Smooth muscle cell (in vitro differentiated cells): Measurements from ENCODE around the gene FCRL5. TPM values are rescaled to one million over a fixed set of nuclear protein-coding genes. Genes with fewer than 3 reads are reported as not detected.

Experiments
- DNase-seq: peaks from one replicate; lab custom pipeline; 2025; ENCODE audit not compliant: unreplicated experiment; lab: John Stamatoyannopoulos, UW
- H2AFZ ChIP-seq: fragments of 200-600 bp; sonication (generic); 2 replicates; pipeline ENCODE4 v1.6.0; 2016; ENCODE audit warnings: antibody characterized with exemption, low read depth, mild to moderate bottlenecking
- H3F3A ChIP-seq: fragments of 200-600 bp; sonication (generic); 2 replicates; pipeline ENCODE4 v1.6.0; 2017; ENCODE audit warnings: antibody characterized with exemption, low read depth
- H3K27ac ChIP-seq: fragments of 200-600 bp; sonication (generic); 2 replicates; pipeline ENCODE4 v1.5.1; 2016; ENCODE audit warnings: low read depth, mild to moderate bottlenecking
- H3K27me3 ChIP-seq: fragments of 200-600 bp; sonication (generic); 2 replicates; pipeline ENCODE4 v1.6.1; 2016; ENCODE audit warnings: low read depth, mild to moderate bottlenecking
- H3K36me3 ChIP-seq: fragments of 200-600 bp; sonication (generic); 2 replicates; pipeline ENCODE4 v1.5.1; 2016; ENCODE audit warnings: low read depth
- H3K4me1 ChIP-seq: fragments of 200-600 bp; sonication (generic); 2 replicates; pipeline ENCODE4 v1.5.1; 2016; ENCODE audit warnings: low read depth
- H3K4me2 ChIP-seq: fragments of 200-600 bp; sonication (generic); 2 replicates; pipeline ENCODE4 v1.6.0; 2016; ENCODE audit warnings: mild to moderate bottlenecking
- H3K4me3 ChIP-seq: fragments of 200-600 bp; sonication (generic); 2 replicates; pipeline ENCODE4 v1.5.1; 2016; ENCODE audit warnings: mild to moderate bottlenecking
- H3K79me2 ChIP-seq: fragments of 200-600 bp; sonication (generic); 2 replicates; pipeline ENCODE4 v1.6.0; 2016; ENCODE audit warnings: low read depth, mild to moderate bottlenecking
- H3K9ac ChIP-seq: fragments of 200-600 bp; sonication (generic); 2 replicates; pipeline ENCODE4 v1.6.0; 2016; ENCODE audit warnings: low read depth
- H3K9me3 ChIP-seq: fragments of 200-600 bp; sonication (generic); replicated peaks from 2 replicates; pipeline ENCODE4 v1.5.1; 2016; ENCODE audit warnings: low read depth
- H4K20me1 ChIP-seq: fragments of 200-600 bp; sonication (generic); 2 replicates; pipeline ENCODE4 v1.6.0; 2016; ENCODE audit warnings: low read depth
- CTCF ChIP-seq: fragments of 200-600 bp; sonication (generic); IDR thresholded peaks from 2 replicates; pipeline ENCODE4 v1.5.1; 2017; ENCODE audit warnings: borderline replicate concordance, mild to moderate bottlenecking, antibody characterized with exemption; ENCODE audit not compliant: insufficient read depth, poor library complexity, severe bottlenecking
- whole genome bisulfite sequencing: methylation state at CpG from one replicate; pipeline ENCODE4 v1.1.7; 2016; ENCODE audit warnings: low lambda C conversion rate; 5-methylcytosine and 5-hydroxymethylcytosine counted together
- polyA plus RNA-seq: library from polyadenylated mRNA; unstranded; fragments of >200 nt; fragmentation: Nextera tagmentation; extraction: Ambion mirVana; gene quantifications from 2 replicates; pipeline ENCODE4 v1.2.1, GENCODE V29; 2016
- total RNA-seq: library from RNA; depleted of rRNA; stranded (reverse); fragments of >200 nt; gene quantifications from 2 replicates; pipeline ENCODE4 v1.2.3, GENCODE V29; 2014

FCRL5 gene
- total and polyA plus RNA-seq, 2 experiments from 2014 or later = not detected

GRCh38 chr1:157485793-157486192 lies 66.5 kb downstream of the FCRL5 start:
- no peak overlapping the region for H2AFZ ChIP-seq
- no peaks in the 10 kb centered on the region for H3F3A ChIP-seq
- H3K9me3 ChIP-seq = no peaks in the 10 kb centered on the region
- H3K4me3 ChIP-seq = no peak overlapping the region
- H3K9ac ChIP-seq = no peak overlapping the region
- H3K79me2 ChIP-seq = no peaks in the 10 kb centered on the region
- H3K27ac ChIP-seq = no peak overlapping the region
- TF ChIP-seq CTCF = no peak
- no peaks in the 10 kb centered on the region for H4K20me1 ChIP-seq
- WGBS = 82% methylated on average over 3 of the region's 3 CpGs
- H3K4me2 ChIP-seq = no peak overlapping the region
- H3K4me1 ChIP-seq = no peaks in the 10 kb centered on the region
- no peaks in the 10 kb centered on the region for H3K36me3 ChIP-seq
- no peak for DNase-seq
- no peaks in the 10 kb centered on the region for H3K27me3 ChIP-seq

- H2AFZ ChIP-seq = no peak overlapping the region
- no peaks in the 10 kb centered on the region for H3K36me3 ChIP-seq
- H3K27ac ChIP-seq = no peak overlapping the region
- TF ChIP-seq CTCF = no peak
- no peaks in the 10 kb centered on the region for H4K20me1 ChIP-seq
- no peak overlapping the region for H3K9ac ChIP-seq
- H3K4me1 ChIP-seq = no peaks in the 10 kb centered on the region
- no peak overlapping the region for H3K4me2 ChIP-seq
- DNase-seq = no peak
- no peaks in the 10 kb centered on the region for H3K27me3 ChIP-seq
- no peak overlapping the region for H3K4me3 ChIP-seq
- no peaks in the 10 kb centered on the region for H3K9me3 ChIP-seq
- H3F3A ChIP-seq = no peaks in the 10 kb centered on the region
- H3K79me2 ChIP-seq = no peaks in the 10 kb centered on the region
These were observed 67.7 kb downstream of the FCRL5 start for GRCh38 chr1:157484573-157484972.

GRCh38 chr1:157483635-157484034 lies 68.7 kb downstream of the FCRL5 start:
- Histone ChIP-seq H4K20me1 (no peaks in the 10 kb centered on the region), H3F3A (no peaks in the 10 kb centered on the region), H2AFZ (no peak overlapping the region), H3K9ac (no peak overlapping the region), H3K4me1 (no peaks in the 10 kb centered on the region), H3K27ac (no peak overlapping the region), H3K9me3 (no peaks in the 10 kb centered on the region), H3K27me3 (no peaks in the 10 kb centered on the region), H3K4me2 (no peak overlapping the region), H3K4me3 (no peak overlapping the region), H3K79me2 (no peaks in the 10 kb centered on the region), H3K36me3 (no peaks in the 10 kb centered on the region)
- no peak for TF ChIP-seq CTCF
- 73% methylated on average over 2 of the region's 2 CpGs for WGBS
- DNase-seq = no peak

- 71% methylated on average over 2 of the region's 2 CpGs for WGBS
These were observed 69.6 kb downstream of the FCRL5 start for GRCh38 chr1:157482717-157483116.

More at GRCh38 chr1:157482717-157483116, 69.6 kb downstream of the FCRL5 start:
- no peaks in the 10 kb centered on the region for H3F3A ChIP-seq
- H3K4me1 ChIP-seq = no peaks in the 10 kb centered on the region
- no peaks in the 10 kb centered on the region for H3K79me2 ChIP-seq
- H3K9ac ChIP-seq = no peak overlapping the region
- H3K4me2 ChIP-seq = no peak overlapping the region
- no peak for DNase-seq
- TF ChIP-seq CTCF = no peak
- H2AFZ ChIP-seq = no peak overlapping the region
- no peak overlapping the region for H3K4me3 ChIP-seq
- no peaks in the 10 kb centered on the region for H4K20me1 ChIP-seq
- H3K27ac ChIP-seq = no peak overlapping the region
- H3K27me3 ChIP-seq = no peaks in the 10 kb centered on the region
- no peaks in the 10 kb centered on the region for H3K36me3 ChIP-seq
- no peaks in the 10 kb centered on the region for H3K9me3 ChIP-seq
